Measurements from ENCODE around the gene CDC27.
"Not testable (repeated sequence)": the region's sequence is repeated elsewhere in the genome, so short reads cannot be mapped to it uniquely, and the experiment has no call there.

Gene CDC27

DNA sequence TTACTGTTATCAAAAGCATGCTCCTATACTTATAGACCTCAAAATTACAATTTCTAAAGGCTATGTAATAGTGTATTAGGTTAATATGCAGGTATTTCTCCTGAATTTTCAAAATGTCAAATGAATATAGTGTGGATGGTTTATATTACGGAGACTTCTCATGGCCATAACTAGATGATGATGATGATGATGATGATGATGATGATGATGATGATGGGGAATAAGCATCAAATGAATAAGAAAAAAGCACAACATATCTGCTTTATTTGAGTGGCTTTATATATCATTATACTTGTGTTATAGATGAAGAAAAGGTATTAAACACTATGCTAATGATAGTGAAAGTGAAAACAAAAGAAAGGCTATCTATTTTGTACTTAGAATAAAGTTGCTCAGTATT, 53.9 kb downstream of the CDC27 start:
- no peak for DNase-seq (ENCODE audit: low read depth)

- not testable (repeated sequence) for DNase-seq (ENCODE audit: low read depth)
Measured at GRCh38 chr17:47134354-47134753, 54.7 kb downstream of the CDC27 start.

DNA sequence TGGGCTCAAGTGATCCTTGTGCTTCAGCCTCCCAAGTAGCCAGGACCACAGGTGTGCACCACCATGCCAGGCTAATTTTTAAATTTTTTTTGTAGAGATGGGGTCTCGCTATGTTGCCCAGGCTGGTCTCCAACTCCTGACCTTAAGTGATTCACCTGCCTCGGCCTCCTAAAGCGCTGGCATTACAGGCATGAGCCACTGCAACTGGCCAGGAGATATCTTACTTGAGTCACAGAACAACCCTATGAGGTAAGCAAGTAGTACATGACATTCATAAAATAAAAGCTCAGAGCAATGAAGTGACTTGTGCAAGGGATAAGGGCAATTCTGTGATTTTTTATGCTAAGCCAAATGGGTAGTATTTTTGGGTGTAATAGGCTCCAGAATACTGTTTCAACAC, 57.3 kb downstream of the CDC27 start:
- DNase-seq (ENCODE audit: low read depth), result no peak

- not testable (repeated sequence) for DNase-seq (ENCODE audit: low read depth)
Measured at GRCh38 chr17:47126835-47127234, 62.3 kb downstream of the CDC27 start.

DNA sequence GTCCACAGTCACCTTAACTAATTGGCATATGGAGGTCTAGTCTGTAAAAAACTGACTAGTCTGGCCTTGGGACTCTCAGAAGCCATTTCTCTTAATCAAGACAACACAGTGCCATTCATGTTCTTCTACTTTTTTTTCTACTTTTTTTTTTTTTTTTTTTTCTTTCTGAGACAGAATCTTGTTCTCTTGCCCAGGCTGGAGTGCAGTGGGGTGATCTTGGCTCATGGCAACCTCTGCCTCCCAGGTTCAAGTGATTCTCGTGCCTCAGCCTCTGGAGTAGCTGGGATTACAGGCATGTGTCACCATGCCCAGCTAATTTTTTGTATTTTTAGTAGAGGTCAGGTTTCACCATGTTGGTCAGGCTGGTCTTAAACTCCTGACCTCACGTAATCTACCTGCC, 65.8 kb downstream of the CDC27 start:
- DNase-seq (ENCODE audit: low read depth), result not testable (repeated sequence)

GRCh38 chr17:47120521-47121095, 68.5 kb downstream of the CDC27 start:
- no peak for DNase-seq (ENCODE audit: low read depth)

DNA sequence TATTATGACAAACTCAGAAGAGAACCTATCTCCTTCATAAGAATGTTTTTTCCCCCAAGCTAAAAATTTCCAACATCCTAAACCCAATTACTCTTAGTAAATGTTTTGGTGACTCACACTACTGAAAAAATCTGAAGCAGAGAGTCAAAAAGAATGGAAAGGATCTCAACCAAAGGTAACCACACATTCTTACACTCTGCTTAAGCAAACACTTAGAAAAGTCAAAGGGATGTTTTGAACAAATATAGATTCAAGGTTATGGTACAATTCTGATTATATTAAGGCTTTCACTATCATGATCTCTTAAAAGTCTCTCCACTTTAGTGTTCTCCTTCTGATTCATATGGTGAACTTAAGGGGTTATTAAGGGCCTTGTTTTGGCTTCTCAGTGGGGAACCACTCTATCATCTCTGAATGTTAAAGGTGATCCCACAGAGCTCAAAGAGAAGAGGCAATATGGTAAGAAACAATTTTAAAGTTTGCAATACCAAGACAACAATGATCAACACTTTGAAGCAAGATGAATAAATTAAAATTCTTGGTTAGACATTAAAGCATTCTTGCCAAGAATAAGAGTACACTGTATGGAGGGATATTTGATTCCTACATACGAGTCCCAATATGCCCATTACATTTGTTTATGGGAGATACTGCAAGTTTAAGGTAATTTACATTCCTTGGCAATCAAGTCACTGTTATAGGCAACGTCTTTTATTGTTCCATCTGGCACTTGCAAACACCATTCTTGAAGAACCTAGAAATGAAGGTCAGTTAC, 69.2 kb downstream of the CDC27 start:
- no peak for DNase-seq (ENCODE audit: low read depth)

GRCh38 chr17:47117386-47117785, 71.7 kb downstream of the CDC27 start:
- no peak for DNase-seq (ENCODE audit: low read depth)

DNA sequence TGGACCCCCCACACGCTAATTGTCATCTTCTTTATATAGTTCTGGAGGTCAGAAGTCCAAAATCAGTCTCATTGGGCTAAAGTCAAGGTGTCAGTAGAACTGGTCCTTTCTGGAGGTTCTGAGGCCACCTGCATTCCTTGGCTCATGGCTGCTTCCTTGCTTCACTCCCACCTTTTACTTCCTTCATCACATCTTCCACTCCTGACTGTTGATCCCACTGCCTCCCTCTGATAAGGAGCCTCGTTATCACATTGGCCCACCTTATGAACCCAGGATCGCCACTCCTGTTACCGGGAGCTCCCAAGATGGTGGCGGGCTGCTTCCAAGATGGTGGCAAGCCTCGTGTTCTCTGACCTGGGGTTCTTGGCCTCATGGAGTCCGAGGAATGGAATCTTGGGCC, 83.0 kb downstream of the CDC27 start:
- no peak for DNase-seq (ENCODE audit: low read depth)

DNA sequence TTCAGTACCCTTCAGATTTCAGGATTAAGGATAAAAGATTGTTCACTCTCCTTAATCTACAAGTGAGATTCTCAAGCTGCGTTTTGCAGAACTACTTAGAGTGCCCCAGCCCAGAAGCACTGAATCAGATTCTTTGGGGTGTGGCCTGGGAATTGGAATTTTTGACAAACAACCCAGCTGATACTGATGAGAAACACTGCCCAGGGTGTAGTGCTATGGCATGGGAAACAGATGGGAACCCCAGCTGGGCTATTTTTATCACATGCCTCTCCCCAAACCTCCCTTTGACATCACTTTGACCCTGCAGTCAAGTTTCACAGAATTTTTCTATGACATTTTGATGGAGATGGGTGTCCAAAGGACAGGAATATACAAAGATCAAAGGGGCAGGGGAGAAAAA, 83.8 kb downstream of the CDC27 start:
- not testable (repeated sequence) for DNase-seq (ENCODE audit: low read depth)

DNA sequence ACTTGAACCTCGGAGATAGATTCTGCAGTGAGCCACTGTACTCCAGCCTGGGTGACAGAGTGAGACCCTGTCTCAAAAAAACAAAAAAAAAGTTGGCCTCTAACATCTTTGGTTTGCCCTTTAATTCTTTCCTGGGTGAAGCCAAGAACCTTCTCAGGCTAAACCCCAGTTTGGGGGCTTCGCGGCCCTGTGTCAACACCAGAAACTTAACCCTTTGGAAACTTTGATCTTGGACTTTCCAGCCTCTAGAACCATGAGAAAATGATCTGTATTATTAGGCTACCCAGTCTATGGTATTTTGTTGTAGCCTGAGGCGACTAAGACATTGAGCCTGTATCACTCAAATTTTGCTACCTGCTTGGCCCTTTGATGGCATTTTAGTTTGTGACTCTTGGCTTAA, 86.2 kb downstream of the CDC27 start:
- no peak for DNase-seq (ENCODE audit: low read depth)

DNA sequence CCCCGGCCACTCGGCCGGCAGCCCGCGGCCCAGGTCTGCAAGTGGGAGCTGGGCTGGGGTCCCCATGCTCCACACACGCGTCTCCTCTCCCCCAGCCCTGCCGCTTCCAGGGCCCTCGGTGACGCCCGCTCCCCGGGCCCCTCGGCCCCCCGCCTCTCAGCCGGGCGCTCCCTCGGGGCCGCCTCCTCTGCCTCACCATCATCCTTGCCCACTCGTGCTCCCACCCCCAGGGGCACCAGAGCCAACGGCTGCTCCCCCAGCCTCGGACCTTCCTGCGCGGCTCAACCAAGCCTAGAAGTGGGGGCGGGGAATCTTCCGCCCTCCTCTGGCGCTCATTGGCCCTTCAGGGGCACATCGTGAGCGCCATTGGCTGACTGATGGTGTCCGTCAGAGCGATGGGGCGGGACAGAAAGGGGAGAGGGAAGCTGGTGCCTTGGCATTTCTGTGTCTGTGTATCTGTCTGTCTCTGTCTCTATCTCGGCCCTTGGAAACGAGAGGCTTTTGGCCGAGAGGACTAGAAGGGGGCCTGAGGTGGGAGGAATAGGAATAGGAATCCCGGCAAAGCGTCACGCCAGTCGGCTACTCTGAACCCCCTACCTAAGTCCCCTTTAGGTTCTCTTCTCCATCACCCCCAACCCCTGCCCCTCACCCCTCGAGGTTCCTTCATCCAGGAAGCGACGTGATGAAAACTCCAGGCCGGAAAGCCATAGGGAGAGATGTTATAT, 88.9 kb downstream of the CDC27 start:
- peak; percentile 79 for DNase-seq (ENCODE audit: low read depth)

DNA sequence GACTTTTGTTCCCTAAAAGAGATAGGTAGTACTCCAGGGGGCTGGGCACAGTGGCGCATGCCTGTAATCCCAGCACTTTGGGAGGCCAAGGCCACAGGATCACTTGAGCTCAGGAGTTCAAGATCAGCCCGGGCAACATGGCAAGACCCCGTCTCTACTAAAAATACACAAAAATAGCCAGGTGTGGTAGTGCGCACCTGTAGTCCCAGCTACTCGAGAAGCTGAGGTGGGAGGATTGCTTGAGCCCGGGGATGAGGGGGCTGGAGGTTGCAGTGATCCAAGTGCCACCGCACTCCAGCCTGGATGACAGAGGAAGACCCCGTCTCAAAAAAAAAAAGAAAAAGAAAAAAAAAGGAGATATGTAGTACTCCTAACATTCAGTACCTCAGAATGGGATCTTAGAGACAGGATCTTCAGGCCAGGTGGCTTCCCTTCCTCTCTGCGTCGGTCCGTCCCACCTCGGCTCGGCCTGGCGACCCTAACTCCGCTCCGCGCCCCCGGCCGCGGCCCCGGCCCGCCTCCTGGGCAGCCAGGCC, 89.6 kb downstream of the CDC27 start:
- no peak for DNase-seq (ENCODE audit: low read depth)

DNA sequence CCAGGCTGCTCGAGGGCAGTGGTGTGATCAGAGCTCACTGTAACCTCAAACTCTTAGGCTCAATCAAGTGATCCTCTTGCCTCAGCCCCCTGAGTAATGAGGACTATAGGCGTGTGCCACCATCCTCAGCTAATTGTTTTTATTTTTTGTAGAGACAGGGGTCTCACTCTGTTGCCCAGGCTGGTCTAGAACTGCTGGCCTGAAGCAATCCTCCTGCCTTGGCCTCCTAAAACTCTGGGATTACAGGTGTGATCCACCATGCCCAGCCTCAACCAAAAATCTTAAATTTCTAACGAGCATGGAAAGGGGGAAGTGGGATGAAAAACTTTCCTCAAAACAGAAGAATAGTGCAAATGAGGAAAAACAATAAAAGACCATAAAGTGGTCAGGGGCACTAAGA, 92.8 kb downstream of the CDC27 start:
- DNase-seq (ENCODE audit: low read depth), result no peak

- no peak for DNase-seq (ENCODE audit: low read depth)
Measured at GRCh38 chr17:47095268-47095667, 93.8 kb downstream of the CDC27 start.

GRCh38 chr17:47087093-47087492, 102.0 kb downstream of the CDC27 start:
- DNase-seq (ENCODE audit: low read depth), result no peak

- no peak for DNase-seq (ENCODE audit: low read depth)
Measured at GRCh38 chr17:47085736-47086135, 103.4 kb downstream of the CDC27 start.

- DNase-seq (ENCODE audit: low read depth), result no peak
Measured at GRCh38 chr17:47078801-47079200, 110.3 kb downstream of the CDC27 start.

DNA sequence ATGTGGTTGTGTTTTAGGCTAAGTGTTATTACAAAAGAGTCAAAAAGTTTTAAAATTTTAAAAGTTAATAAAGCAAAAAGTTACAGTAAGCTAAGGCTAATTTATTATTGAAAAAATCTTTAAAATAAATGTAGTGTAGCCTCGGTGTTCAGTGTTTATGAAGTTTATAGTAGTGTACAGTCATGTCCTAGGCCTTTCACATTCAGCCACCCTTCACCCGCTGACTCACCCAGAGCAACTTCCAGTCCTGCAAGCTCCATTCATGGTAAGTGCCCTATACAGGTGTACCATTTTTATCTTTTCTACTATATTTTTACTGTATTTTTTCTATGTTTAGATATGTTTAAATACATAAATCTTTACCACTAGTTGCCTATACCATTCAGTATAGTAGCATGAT, 111.5 kb downstream of the CDC27 start:
- no peak for DNase-seq (ENCODE audit: low read depth)

DNA sequence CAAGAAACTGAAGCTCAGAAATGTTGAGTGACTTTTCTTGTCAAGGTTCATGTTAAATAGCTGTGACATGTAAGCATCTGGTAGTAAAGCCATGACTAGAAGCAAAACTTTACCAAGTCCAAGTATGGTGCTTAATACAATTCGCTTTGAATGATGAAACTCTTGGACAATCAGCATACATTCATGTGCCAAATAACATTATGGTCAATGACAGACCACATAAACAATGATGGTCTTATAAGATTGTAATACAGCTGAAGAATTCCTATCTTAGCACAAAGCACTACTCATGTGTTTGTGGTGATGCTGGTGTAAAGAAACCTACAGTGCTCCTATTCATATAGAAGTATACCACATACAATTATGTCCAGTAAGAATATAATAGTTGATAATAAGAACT, 112.9 kb downstream of the CDC27 start:
- no peak for DNase-seq (ENCODE audit: low read depth)

GRCh38 chr17:47074361-47074760, 114.7 kb downstream of the CDC27 start:
- not testable (repeated sequence) for DNase-seq (ENCODE audit: low read depth)

GRCh38 chr17:47073629-47074028, 115.5 kb downstream of the CDC27 start:
- DNase-seq (ENCODE audit: low read depth), result not testable (repeated sequence)

- DNase-seq (ENCODE audit: low read depth), result no peak
Measured at GRCh38 chr17:47072886-47073285, 116.2 kb downstream of the CDC27 start.
